Activated CD8-positive, alpha-beta memory T cell treated with anti-CD3 and anti-CD28 coated beads for 4 hours (primary cell): ENCODE data around the gene SOWAHA.

Source experiments
- DNase-seq, 2 donors: peaks; one replicate each; pipeline ENCODE4 v3.0.0-alpha.2; 2020; ENCODE audit warnings: low read depth in 2 of 2

SOWAHA gene

DNA sequence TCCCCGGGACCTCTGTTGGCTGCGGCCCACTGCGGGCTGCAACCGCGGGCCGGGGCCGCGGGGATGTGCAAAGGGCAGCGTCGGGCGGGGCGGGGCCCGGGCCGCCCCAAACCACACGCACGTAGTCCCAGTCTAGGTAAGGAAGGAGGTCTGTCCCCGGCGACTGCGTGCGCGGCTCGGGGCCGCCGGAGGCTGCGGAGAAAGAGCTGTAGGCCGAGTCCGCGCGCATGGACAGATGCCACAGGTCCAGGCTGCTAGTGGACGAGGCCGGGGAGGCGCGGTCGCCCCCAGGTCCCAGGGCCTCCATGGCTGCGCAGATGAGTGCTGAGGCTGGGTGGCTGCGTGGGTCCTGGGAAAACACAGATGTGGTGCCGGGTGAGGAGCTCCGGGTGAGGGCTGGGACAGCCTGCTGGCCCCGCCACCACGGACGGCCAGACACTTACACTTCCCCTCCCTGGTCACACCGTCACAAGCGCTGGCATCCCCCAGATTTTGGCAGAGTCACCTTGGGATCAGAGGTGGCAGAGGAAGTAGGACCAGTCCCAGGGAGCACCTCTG is 12.8 kb downstream of the SOWAHA start:
- DNase-seq: no peak

DNA sequence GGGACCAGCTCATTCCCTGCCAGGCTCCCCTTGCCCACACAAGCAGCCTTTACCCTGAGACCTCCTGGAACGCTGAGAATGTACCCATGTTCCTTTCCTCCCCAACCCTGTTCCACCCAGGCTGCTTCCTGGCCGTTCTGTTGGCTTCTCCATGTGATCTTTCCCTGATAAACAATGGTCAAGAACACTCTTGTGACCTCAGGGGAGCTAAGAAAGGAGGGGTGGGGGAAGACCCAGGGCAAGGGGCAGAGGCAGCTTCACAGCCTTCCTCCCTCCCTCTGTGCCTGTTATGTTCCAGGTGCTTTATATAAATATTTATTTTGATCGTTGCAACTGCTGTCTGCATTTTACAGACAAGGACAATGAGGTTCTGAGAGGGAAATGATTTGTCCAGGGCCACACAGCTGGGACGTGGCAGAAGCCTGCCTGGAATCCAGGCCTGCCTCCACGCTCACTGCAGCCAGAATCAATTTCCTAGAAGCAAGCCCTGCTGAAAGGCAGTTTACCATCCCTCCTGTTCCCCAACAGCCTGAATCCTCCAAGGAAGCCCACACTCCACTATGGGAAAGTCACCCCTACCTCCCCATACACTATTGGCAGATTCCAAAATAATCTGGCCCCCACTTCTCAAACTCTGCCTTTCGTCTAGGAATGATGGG is 13.5 kb downstream of the SOWAHA start:
- no peak for DNase-seq

DNA sequence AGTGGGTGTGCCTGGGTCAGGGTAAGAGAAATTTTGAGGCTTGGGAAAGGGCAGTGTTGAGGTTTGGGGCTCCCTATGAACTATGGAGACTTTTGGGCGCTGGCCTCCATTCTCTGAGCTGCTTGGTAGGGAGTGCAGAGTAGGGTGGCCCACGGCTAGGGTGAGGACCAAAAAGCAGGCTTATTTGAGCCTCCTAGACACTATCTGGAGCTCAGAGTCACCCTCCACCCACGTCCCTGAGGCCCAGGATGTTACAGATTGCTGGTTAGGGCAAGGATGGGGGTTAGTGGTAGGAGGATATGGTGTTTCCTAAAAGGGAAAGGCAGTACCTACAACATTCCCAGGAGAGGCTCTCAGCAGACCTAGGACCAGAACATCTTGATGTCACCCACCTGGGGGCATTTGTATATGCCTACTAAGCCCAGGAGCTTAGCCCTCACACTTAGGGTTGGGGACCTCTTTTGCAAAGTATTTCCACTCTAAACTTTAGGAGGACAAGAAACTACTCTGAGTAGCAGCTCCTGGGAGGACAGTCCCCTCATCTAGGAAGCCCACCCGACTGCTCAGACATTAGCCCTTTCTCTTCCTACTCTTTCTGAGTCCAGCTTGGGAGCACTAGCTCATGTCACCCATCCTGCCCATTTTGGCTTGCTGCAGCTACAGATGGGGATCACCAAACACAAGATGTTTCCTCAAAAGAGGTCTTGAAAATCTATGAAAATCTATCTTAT is 15.0 kb downstream of the SOWAHA start:
- DNase-seq: no peak

DNA sequence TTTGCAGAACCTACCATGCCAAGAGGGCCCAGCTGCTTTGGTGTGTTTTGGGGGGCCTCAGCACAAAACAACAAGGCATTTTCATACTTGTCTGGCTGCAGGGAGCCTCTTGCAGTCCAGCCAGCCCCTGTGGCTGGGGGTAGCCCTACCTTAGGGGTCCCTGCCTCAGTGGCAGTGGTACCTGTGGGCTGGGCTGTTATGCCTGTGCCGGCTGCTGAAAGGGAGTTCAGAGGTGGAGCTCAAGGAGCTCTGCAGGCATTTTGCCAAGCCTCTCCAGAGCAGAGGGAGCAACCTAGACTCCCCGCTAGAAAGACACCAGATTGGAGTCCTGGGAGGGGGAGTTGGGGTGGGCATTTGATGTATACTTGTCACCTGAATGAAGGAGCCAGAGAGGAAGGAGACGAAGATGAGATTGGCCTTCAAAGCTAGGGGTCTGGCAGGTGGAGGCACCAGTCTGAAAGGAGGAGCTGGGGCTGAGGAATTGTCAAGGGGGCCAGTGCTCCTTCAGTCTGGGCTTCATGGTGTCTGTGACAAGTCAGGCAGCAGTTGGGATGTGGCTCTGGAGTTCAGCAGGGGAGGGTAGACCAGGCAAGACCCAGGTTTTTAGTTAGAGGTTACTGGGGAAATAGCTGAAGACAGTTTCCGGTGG is 15.9 kb downstream of the SOWAHA start:
- DNase-seq: no peak

DNA sequence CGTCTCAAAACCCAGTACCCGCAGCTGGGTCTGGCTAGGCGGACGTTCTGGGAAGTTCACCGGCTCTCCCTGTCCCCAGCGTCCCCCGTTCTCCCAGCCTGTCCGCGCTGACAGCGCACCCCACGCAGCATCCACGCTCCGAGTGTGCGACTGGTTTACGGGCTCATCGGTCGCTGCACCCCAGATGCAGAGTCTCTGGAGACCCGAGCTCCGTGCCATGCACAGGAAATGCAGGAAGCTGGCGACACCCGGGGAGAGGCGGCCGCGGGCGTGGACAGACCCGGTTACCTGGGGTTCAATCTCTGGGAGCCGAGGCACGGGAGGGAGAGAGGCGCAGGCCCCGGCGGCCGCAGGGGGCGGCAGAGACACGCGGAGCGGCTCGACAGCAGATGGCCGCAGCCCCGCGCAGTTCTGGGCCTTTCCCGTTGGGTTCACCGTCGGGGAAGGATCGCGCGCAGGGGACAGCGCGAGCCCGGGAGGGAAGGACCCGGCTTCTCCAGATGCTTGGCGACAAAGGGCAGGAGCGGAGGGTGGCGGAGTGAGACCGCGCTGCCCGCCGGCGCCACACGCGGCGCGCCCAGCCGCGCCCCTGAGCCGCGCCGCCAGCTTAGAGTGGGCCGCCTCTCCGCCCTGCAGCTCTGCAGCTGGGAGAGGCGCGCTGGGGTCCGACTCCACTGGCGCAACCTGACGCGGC is 16.8 kb downstream of the SOWAHA start:
- peak; percentile 28 to 49 for DNase-seq

DNA sequence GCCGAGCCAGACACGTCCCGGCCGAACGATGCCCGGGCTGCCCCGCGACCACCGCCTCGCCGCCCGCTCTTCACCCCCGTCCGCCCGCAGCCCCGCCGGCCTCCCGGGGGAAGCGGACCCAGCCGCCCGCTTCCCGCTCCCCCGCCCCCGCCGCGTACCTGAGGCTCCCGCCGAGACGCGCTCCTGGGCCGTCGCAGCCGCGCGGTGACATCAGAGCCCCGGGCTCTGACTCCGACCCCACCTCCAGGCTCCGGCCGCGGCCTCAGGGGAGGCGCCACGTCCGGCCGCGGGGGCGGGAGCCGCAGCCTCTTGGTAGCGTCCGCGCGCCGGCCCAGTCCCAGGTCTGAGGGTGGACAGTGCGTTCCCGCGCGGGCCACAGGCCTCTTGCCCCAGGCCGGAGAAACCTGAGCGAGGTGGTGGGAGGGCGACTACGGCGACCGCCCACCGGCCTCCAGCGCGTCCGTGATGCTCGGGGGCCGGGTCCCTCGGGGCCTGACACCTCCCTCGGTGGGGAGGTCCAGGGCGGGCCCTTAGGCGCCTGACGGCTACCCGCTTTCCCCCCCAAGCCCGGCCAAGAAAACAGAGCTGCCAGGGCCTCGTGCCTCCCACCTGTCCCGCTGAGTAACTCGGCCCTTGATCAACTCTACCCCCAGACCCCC is 17.5 kb downstream of the SOWAHA start, which contains the start of gene SHROOM1:
SHROOM1 (minus strand) TSS at position 212 of the 659 bp plus-strand sequence. CDS start 4,507 bp downstream, outside the sequence.
- DNase-seq: no peak

DNA sequence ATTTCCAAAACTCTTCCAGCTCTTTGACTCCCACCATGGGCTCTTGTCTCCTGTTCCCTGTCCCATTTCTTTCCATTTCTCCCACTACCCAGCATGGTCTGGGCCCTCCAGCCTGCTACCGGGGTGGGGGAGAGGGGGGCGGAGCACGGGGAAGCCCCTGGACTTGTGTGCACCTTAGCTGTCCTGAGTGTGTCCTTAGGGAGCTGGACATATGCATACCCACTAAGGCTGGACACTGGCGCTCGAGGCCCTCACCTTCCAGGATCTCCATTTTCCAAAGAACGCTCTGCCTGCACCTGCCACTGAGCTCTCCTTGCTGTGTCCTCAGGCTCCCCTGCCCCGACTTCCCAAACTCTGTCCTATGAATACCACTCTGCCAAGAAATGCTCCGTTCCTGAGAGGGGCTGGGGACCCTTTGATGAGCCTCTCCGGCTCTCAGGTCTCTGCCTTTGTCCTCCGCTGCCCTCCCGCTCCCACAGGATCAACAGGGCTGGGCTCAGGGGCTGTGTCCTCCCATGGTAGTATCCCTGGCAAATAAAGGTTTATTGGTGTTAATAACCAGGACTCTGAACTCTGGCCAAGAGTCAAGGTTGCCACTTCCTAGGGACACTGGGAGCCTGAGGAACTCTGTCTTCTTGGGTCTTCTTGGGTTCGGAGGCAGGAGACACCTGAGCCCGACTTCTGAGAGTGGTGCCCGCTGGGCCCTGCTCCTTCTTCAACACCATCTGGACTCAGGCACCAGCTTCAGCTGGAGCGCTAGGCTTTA is 18.2 kb downstream of the SOWAHA start:
- DNase-seq: no peak

DNA sequence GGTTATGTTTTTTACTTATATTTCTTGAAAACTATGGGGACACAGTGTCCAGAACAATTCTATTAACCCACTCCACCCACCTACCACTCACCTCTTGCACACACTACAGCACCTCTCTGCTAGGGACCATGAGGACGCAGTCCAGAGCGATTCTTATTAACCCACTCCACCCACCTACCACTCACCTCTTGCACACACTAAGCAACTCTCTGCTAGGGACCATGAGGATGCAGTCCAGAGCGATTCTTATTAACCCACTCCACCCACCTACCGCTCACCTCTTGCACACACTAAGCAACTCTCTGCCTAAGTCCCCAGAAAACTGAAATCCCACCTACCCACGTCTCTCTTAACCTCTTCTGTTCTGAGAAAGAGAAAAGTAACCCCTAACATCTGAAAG is 19.5 kb downstream of the SOWAHA start:
- no peak for DNase-seq

DNA sequence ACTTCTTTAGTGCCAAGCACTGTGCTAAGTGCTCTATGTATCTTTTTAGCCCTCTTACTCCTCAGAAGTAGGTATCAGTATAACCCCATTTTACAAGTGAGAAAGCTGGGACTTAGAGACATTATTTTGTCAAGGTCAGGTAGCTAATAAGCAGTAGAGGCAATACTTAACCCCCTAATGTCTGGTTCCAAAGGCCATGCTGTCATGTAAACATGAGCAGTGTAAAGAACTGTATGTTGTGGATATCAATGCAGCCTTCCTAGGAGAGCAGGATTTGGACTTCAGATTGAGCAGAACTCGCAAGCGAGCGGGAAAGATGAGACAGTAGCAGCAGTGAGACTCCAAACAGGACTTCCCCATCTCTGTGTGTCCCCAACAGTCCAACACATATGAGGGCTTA is 21.0 kb downstream of the SOWAHA start:
- DNase-seq: no peak

DNA sequence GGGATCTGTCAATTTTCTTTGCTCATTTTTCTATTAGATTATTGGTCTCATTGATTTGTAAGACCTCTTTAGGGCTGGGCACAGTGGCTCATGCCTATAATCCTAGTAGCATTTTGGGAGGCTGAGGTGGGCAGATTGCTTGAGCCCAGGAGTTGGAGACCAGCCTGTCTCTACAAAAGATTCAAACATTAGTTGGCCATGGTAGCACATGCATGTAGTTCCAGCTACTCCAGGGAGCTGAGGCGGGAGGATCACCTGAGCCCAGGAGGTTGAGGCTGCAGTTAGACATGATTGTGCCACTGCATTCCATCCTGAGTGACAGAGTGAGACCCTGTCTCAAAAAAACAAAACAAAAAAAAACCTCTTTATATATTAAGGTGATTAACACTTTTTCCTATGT is 23.8 kb downstream of the SOWAHA start:
- no peak for DNase-seq

DNA sequence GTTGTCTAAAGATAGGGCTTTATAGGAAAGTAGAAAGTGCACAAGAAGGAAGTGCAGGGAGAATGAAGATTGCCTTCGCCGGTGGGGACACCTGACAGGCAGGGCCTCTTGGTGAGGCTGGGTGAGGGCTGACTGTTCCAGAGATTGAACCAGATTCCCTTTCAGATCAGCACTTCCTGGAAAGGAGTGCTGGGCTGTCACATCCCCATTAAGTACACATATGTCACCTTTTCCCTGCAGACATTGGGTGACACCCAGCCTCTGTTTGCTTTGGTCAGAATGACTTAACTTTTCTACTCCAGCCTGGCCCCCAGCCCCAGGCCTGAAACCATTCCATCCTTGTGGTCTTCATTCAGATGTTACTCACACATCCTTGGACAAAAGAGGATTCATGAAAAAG is 24.8 kb downstream of the SOWAHA start:
- DNase-seq: no peak

DNA sequence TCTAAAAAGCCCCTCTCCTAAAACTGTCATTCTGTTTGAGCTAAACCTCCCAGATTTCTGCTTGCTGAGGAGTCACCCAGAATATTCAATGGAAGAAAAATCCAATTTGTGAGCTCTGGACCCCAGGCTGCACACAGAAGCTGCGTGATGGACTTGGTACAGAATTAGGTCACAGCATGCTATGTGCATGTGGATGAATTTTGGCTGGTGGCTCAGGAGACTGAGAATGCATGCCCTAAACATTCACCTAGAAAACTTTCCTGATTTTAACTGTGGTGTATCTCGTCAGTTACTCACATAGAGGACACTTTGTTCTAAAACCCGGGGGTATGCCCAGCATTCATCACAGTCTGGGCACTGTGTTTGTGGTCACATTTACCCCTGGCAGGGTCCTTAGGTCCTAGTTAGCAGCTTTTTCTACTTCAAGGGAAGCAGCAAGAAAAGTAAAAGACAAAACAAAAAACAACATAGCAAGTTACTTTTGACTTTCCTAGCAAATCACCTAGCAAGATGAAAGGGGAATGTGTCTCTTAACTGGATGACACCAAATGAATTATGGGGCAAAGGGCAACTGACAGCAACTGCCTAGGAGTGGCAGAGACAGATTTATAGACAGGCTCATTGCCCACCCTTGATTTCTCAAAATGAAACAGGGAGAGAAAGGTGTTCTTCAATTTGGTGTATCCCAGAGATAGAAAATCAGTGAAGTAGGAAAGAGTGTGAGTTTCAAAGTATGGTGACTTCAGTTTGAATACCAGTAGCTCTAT is 25.6 kb downstream of the SOWAHA start:
- no peak for DNase-seq

DNA sequence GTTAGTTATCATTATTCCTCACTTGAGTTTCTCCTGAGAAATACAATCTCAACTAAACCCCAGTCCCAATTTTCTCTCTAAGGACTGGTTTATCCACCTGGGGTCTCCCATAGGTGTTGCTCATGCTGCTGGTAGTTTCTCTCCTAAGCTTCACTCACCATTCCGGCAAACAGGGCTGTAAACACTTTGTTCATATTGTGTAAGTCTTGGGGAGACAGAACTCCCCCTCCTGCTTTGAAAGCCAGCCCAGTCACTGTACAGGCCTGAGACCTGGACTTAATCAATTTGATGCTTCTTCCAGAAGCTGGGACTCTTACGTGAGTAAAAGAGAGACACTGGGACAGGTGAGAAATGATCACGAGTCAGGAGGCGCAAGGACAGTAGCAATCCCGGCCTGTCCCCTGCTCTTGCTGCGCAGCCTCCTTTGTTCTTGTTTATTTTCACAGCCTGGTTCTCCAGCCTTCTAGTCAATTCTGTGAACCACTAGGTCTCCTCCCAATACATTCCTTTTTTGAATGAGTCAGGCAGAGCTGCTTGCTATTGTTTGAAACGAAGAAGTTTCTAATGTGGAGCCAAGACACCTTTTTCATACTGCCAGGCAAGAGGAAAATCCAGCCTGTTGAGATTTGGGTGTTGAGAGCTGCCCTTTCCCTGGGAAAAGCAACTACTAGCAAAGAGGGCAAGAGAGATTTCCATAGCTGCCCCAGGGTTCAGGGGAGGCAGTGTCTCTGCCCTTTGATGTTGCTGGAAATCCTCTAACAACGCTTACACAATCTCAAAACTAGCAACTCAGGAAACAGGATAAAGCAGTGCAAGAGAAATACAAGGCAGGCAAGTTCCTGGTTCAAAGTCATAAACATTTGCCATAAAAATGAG is 26.6 kb downstream of the SOWAHA start:
- DNase-seq: no peak

DNA sequence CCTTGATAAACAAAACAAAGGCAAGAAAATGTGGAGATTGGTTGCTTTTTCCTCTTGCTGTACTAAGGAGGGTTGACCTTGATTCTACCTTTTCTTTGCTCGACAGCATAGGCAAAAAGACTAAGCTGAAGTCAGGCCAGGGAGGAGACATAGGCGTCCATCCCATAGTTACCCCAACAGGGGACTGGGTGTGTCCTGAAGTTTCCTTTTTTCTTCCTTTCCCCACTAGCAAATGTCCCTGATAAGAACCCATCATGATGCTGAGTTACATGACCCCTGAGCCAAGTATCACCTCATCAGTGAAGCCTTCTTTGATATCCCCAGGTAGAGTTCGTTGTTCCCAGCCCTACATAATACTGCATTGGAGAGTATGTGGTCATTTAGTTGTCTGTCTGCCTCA is 27.2 kb downstream of the SOWAHA start:
- no peak for DNase-seq

DNA sequence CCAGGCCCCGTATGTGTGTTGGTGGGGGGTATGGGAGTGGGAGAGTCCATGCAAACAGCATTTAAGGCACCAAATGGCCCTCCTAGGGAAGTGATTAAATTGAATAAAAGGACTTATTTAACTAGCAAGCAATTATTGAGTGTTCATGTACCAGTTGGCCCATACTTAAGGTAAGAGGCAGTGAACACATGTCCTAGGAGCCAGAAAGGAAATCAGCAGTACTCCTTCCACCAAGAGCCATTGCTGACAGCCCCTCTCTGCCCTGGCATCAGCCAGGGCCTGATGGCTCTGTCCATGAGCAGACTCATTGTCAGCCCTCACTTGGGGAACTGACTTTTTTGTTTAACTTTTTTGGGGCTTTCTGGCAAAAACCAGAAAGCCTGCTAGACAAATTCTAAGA is 27.8 kb downstream of the SOWAHA start:
- DNase-seq: no peak

DNA sequence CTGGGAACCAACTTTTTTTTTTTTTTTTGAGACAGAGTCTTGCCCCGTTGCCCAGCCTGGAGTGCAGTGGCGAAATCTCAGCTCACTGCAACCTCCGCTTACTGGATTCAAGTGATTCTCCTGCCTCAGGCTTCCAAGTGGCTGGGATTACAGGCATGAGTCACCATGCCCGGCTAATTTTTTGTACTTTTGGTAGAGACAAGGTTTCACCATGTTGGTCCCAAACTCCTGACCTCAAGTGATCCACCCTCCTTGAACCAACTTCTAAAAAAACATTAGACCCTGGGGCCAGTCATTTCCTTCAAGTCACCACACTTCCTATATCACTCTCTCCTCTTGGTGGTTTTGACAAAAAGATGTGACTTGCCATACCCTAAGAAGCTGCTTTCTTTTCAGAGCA is 28.2 kb downstream of the SOWAHA start:
- DNase-seq: no peak

DNA sequence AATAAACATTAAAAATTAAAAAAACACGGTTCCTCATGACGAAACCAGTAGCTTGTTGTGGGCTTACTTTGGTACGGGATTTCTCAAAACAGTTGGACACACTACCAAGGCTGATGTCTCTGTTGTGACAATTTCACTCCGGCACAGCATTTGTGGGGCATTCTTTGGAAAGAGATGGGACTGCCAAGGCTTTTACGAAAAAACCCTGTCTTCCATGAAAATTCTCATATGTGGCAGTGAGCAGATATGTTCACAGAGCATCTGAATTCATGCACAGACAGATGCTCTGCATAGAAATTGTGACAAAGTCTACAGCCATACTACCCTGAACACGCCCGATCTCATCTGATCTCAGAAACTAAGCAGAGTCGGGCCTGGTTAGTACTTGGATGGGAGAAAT is 35.2 kb downstream of the SOWAHA start:
- no peak for DNase-seq

DNA sequence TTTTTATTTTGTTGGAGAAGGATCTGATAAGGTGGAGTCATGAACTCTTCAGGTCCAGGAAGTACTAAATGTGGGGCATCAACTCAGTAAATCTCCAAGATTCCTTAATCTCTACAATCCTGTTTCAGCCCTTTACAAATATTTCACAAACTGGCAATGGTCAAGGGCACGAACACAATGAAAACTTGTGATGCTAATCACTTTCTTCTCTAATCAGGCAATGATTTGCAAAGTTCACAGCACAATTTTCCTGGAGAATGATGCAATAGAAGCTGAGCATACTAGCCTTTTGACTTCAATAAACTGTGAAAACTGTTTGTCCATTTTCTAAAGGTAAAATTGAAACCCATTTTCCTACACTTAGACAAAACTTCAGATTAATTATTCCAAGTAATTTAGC is 36.2 kb downstream of the SOWAHA start:
- no peak for DNase-seq

DNA sequence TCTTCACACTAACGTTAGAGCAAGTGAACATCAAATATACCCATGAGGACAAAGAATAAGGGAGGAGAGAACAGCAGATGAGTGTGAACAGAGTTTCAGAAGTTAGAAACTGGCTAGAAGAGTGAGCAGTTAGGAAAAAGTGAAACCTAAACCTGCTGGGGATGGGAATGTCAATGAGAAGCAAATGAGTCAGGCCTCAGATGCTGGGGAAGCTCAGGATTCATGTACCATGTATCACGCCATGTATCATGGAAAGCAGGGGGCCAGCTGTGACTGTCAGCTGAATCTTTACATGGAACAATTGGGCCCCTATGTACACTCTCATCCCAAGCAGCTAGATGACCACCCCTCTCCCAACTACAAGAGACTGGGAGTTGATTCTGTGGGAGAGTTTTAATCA is 37.0 kb downstream of the SOWAHA start:
- no peak for DNase-seq
